ENCODE measurements around the gene CHID1.

CHID1 gene

DNA sequence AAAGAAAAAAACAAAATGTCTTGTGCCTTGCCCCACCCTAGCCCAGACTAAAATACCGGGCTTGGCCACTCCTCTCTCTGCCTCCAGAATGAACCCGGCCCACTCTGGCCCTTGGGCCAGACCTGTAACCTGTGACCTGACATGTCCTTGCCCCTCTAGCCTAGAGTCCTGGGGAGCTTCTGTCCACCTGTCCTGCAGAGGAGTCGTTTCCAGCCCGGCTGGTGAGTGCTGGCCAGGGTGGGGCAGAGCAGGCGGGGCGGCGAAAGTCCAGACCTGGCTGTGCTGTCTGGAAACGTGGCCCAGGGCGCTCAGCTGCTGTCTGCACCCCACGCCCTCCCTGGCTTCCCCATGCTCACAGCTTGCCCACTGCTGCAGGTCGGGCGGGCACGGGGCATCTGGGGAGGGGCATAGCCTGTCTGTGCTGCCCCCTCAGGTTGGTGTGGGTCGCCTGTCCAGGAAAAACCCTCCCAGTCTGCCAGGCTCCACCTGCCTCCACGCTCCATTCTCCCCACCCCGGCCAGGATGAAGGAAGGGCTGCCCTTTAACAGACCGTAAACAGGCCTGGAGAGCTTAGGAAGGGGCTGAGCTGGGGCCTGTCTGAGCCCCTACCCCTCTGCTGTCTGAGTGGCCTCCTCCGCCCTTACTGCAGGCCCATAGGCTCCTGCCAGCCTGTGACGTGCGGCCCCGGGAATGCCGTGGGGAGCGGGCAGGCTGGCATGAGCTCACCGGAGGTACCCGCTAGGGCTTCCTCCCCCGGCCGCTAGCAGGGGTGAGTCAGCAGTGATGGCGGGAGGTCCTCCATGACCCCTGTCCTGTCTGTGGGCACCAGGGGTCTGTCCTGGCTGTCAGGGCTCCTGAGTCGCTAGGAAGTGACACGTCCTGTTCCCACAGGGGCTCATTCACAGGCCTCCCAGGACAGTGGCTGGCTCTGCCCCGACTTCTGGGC lies 76.0 kb downstream of the CHID1 start:
- Mint-ChIP-seq H3K4me1 (ENCODE audit: low read depth) (peaks cover 2% of the 10 kb centered on the region), H3K27ac (no peak overlapping the region)

GRCh38 chr11:833849-834311 lies 76.7 kb downstream of the CHID1 start:
- peaks cover 24% of the 10 kb centered on the region for H3K27me3 Mint-ChIP-seq (ENCODE audit: low read depth)
- H3K9me3 Mint-ChIP-seq: no peaks in the 10 kb centered on the region
- H3K27ac Mint-ChIP-seq: no peak overlapping the region
- DNase-seq (ENCODE audit: low spot score): no peak
- H3K4me3 Mint-ChIP-seq: peak overlapping the region; percentile 60
- H3K36me3 Mint-ChIP-seq (ENCODE audit: low read depth): peaks cover 7% of the 10 kb centered on the region
- peaks cover 4% of the 10 kb centered on the region for H3K4me1 Mint-ChIP-seq (ENCODE audit: low read depth)

More for the DNA sequence above, 76.0 kb downstream of the CHID1 start:
- H3K27me3 Mint-ChIP-seq (ENCODE audit: low read depth): peaks cover 16% of the 10 kb centered on the region
- H3K9me3 Mint-ChIP-seq: no peaks in the 10 kb centered on the region
- DNase-seq (ENCODE audit: low spot score): no peak
- H3K36me3 Mint-ChIP-seq (ENCODE audit: low read depth): peaks cover 8% of the 10 kb centered on the region
- H3K4me3 Mint-ChIP-seq: peak overlapping the region; percentile 36

- Mint-ChIP-seq H3K27ac (no peak overlapping the region), H3K27me3 (ENCODE audit: low read depth) (peaks cover 30% of the 10 kb centered on the region), H3K9me3 (no peaks in the 10 kb centered on the region), H3K4me3 (peak overlapping the region; percentile 60), H3K36me3 (ENCODE audit: low read depth) (peaks cover 3% of the 10 kb centered on the region), H3K4me1 (ENCODE audit: low read depth) (peaks cover 6% of the 10 kb centered on the region)
- peak; percentile 52 for DNase-seq (ENCODE audit: low spot score)
These were observed 77.4 kb downstream of the CHID1 start for GRCh38 chr11:833114-833791.

DNA sequence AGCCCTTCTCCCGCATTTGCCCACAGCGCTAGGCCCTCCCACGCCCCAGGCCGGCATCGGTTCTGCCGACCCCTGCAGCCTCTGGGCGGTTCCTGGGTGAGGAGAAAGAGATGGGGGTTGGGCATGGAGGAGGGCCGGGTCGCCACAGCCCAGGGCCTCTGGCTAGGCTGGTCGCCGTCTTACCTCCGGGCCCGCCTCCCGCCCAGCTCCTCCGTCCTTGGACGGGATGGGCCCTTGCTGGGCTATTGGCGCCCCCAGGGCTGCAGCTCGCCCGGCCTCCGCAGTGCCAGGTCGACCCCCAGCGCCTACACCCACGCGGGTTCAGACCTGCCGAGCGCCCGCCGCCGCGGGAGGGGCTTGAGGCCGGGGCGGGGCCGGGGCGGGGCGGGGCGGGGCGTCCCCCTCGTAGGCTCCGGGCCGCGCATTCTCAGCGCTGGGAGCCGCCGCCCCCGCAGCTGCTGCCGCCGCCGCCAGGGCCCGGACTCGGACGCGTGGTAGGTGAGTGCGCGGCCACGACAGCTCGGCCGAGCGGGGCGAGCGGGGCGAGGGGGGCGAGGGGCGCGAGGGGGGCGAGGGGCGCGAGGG lies 78.0 kb downstream of the CHID1 start, which contains the start of gene CD151:
Gene CD151, plus strand, starts transcription at position 424 of the 585 bp plus-strand sequence. CDS start 3,118 bp downstream, outside the sequence.
- H3K9me3 Mint-ChIP-seq: no peaks in the 10 kb centered on the region
- peaks cover 3% of the 10 kb centered on the region for H3K36me3 Mint-ChIP-seq (ENCODE audit: low read depth)
- peak; percentile 62 for DNase-seq (ENCODE audit: low spot score)
- peaks cover 12% of the 10 kb centered on the region for H3K4me1 Mint-ChIP-seq (ENCODE audit: low read depth)
- no peak within 1 kb of the TSS for H3K27ac Mint-ChIP-seq
- H3K27me3 Mint-ChIP-seq (ENCODE audit: low read depth): peaks cover 36% of the 10 kb centered on the region
- H3K4me3 Mint-ChIP-seq: peak within 1 kb of the TSS; percentile 60

DNA sequence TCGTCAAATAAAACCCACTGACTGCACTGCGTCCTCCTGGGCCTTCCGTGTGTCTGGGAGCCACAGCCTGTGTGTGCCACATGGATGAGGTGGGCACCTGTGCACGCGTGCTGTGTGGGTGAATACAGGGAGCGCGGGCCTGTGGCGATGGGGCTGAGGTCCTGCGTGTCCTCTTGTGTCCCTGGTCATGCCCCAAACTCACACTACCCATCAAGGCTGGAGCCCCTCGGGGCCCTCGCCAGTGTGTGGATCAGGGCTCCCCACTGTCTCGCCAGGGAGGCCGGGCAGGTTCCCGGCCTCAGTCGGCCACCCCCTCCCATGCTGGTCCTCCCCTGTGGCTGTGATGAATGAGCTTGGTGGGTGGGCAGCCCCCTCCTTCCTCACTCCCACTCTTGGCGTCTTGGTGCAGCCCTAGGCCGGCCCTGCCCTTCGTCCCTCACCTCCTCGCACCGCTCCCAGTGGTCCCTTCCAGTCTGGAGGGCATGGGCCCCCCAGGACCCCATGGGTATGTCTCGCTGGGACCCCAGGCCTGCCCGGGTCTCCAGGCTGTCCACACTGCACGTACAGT lies 78.6 kb downstream of the CHID1 start:
- peaks cover 14% of the 10 kb centered on the region for H3K4me1 Mint-ChIP-seq (ENCODE audit: low read depth)
- DNase-seq (ENCODE audit: low spot score): no peak
- no peaks in the 10 kb centered on the region for H3K9me3 Mint-ChIP-seq
- peak overlapping the region; percentile 32 for H3K4me3 Mint-ChIP-seq
- no peak overlapping the region for H3K27ac Mint-ChIP-seq
- H3K27me3 Mint-ChIP-seq (ENCODE audit: low read depth): peaks cover 37% of the 10 kb centered on the region
- no peaks in the 10 kb centered on the region for H3K36me3 Mint-ChIP-seq (ENCODE audit: low read depth)

GRCh38 chr11:831118-831864 lies 79.3 kb downstream of the CHID1 start:
- H3K27ac Mint-ChIP-seq: no peak overlapping the region

GRCh38 chr11:830295-831117 lies 80.1 kb downstream of the CHID1 start:
- H3K27me3 Mint-ChIP-seq (ENCODE audit: low read depth): peaks cover 37% of the 10 kb centered on the region
- peaks cover 14% of the 10 kb centered on the region for H3K4me1 Mint-ChIP-seq (ENCODE audit: low read depth)
- peak overlapping the region; percentile 9 for H3K4me3 Mint-ChIP-seq

More at GRCh38 chr11:831118-831864, 79.3 kb downstream of the CHID1 start:
- no peaks in the 10 kb centered on the region for H3K36me3 Mint-ChIP-seq (ENCODE audit: low read depth)
- peaks cover 37% of the 10 kb centered on the region for H3K27me3 Mint-ChIP-seq (ENCODE audit: low read depth)
- DNase-seq (ENCODE audit: low spot score): no peak
- H3K9me3 Mint-ChIP-seq: no peaks in the 10 kb centered on the region
- H3K4me1 Mint-ChIP-seq (ENCODE audit: low read depth): peaks cover 14% of the 10 kb centered on the region
- H3K4me3 Mint-ChIP-seq: peak overlapping the region; percentile 38

DNA sequence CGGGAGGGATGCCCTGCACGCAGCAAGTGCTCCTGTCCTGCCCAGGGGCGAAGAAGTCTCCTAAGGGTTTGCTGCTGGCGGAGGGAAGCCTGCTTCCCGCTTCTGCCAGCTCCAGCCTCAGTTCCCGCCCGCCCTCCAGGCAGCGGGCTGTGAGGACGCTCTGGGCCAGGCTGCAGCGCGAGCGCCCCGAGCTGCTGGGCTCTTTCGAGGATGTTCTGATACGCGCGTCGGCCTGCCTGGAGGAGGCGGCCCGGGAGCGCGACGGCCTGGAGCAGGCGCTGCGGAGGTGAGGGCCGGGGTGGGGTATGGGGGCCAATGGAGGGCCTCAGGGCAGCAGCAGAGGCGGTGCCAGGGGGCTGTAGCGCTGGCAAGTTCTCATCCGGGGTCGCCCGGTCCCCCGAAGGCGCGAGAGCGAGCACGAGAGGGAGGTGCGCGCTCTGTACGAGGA lies 80.7 kb downstream of the CHID1 start:
- H3K27me3 Mint-ChIP-seq (ENCODE audit: low read depth): peaks cover 37% of the 10 kb centered on the region
- H3K36me3 Mint-ChIP-seq (ENCODE audit: low read depth): peaks cover 6% of the 10 kb centered on the region
- no peaks in the 10 kb centered on the region for H3K9me3 Mint-ChIP-seq
- peaks cover 14% of the 10 kb centered on the region for H3K4me1 Mint-ChIP-seq (ENCODE audit: low read depth)
- peak overlapping the region; percentile 36 for H3K4me3 Mint-ChIP-seq
- DNase-seq (ENCODE audit: low spot score): no peak
- no peak overlapping the region for H3K27ac Mint-ChIP-seq

More at GRCh38 chr11:830295-831117, 80.1 kb downstream of the CHID1 start:
- H3K27ac Mint-ChIP-seq: no peak overlapping the region
- H3K9me3 Mint-ChIP-seq: no peaks in the 10 kb centered on the region
- DNase-seq (ENCODE audit: low spot score): peak; percentile 53
- peaks cover under 1% of the 10 kb centered on the region for H3K36me3 Mint-ChIP-seq (ENCODE audit: low read depth)

DNA sequence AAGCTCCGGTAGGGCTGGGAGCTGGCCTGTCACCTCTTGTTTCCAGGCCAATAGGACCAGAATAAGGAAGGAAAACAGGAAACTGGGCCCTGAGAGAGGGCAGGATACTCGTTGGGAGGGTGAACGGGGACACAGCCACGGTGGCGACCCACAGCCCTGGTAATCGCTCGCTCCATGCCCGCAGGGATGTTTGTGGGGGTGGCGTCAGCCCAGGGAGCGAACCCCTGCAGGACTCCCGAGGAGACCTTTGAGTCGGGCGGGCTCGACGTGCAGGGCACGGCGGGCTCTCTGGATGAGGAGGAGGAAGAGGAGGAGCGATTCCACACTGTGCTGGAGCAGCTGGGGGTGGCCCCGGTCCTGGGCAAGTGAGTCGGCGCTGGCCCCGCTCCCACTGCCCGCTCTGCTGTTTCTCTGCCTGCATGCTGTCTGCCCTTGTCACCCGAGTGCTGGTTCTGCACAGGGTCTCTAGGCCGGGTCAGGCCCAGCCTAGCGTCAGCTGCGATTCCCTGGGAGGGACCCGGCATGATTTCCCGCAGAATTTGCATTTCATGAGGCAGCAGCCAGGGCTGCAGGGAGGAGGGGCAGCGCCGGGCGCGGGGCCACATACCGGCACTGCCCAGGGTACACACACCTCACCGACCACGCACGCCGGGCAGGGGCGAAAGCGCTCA lies 81.3 kb downstream of the CHID1 start:
- DNase-seq (ENCODE audit: low spot score): no peak
- H3K36me3 Mint-ChIP-seq (ENCODE audit: low read depth): peaks cover 9% of the 10 kb centered on the region
- H3K27me3 Mint-ChIP-seq (ENCODE audit: low read depth): peaks cover 37% of the 10 kb centered on the region
- peaks cover 14% of the 10 kb centered on the region for H3K4me1 Mint-ChIP-seq (ENCODE audit: low read depth)
- no peak overlapping the region for H3K27ac Mint-ChIP-seq
- peak overlapping the region; percentile 36 for H3K4me3 Mint-ChIP-seq
- H3K9me3 Mint-ChIP-seq: no peaks in the 10 kb centered on the region

GRCh38 chr11:828506-829175 lies 82.0 kb downstream of the CHID1 start:
- Mint-ChIP-seq H3K4me1 (ENCODE audit: low read depth) (peaks cover 12% of the 10 kb centered on the region), H3K27me3 (ENCODE audit: low read depth) (peaks cover 37% of the 10 kb centered on the region), H3K9me3 (no peaks in the 10 kb centered on the region), H3K36me3 (ENCODE audit: low read depth) (peaks cover 9% of the 10 kb centered on the region), H3K4me3 (peak overlapping the region; percentile 76), H3K27ac (no peak overlapping the region)
- DNase-seq (ENCODE audit: low spot score): no peak

- peak within 1 kb of the TSS; percentile 81 for H3K4me3 Mint-ChIP-seq
- H3K4me1 Mint-ChIP-seq (ENCODE audit: low read depth): peaks cover 12% of the 10 kb centered on the region
- DNase-seq (ENCODE audit: low spot score): no peak
- peaks cover 10% of the 10 kb centered on the region for H3K36me3 Mint-ChIP-seq (ENCODE audit: low read depth)
- peaks cover 37% of the 10 kb centered on the region for H3K27me3 Mint-ChIP-seq (ENCODE audit: low read depth)
- peak within 1 kb of the TSS; percentile 78 for H3K27ac Mint-ChIP-seq
- H3K9me3 Mint-ChIP-seq: no peaks in the 10 kb centered on the region
These were observed 82.8 kb downstream of the CHID1 start, which contains the start of gene CRACR2B for GRCh38 chr11:827897-828192. CRACR2B (plus strand) TSS chr11:827919; CDS start chr11:828608, 689 bp downstream.

Measured in T-helper 2 cell treated with Interferon-gamma antibody and Interleukin-4, amounts not matched to agents 5 μg/mL and 100 μg/mL, for 36 hours (primary cell).